Uterus (tissue), 4 donors: ENCODE data around the gene C11orf91. TPM values are rescaled to one million over a fixed set of nuclear protein-coding genes. Genes with fewer than 3 reads are reported as not detected.

Experiments used
- DNase-seq, 2 donors: peaks; one replicate each; pipeline ENCODE4 v3.0.0-alpha.2; 2019 to 2020
- H3K27ac ChIP-seq, 2 donors: fragments of 200-600 bp; sonication (generic); 1 replicate in 1 of 2; 2 replicates in 1 of 2; pipeline ENCODE4 v1.5.1; 2016 to 2018
- H3K27me3 ChIP-seq, 2 donors: fragments of 200-600 bp; sonication (generic); one replicate each; pipeline ENCODE4 v1.5.1; 2018 to 2019; ENCODE audit warnings: control low read depth in 1 of 2
- H3K36me3 ChIP-seq, 2 donors: fragments of 200-600 bp; sonication (generic); one replicate each; pipeline ENCODE4 v1.5.1; 2019; ENCODE audit warnings: control low read depth in 1 of 2
- H3K4me1 ChIP-seq, 2 donors: fragments of 200-600 bp; sonication (generic); one replicate each; pipeline ENCODE4 v1.5.1; 2018 to 2019; ENCODE audit warnings: control low read depth in 1 of 2
- H3K4me3 ChIP-seq, 2 donors: fragments of 200-600 bp; sonication (generic); 1 replicate in 1 of 2; 2 replicates in 1 of 2; pipeline ENCODE4 v1.5.1; 2018 to 2019; ENCODE audit warnings: mild to moderate bottlenecking in 1 of 2
- H3K9me3 ChIP-seq, 2 donors: fragments of 200-600 bp; sonication (generic); one replicate each; pipeline ENCODE4 v1.5.1; 2019; ENCODE audit warnings: control low read depth in 1 of 2
- CTCF ChIP-seq, 4 experiments: fragments of 200-600 bp in 2 of 4; fragments of 450-650 bp in 2 of 4; sonication (generic) in 2 of 4; IDR thresholded peaks; one replicate each; pipeline ENCODE4 v1.5.1; 2016 to 2019; ENCODE audit warnings: antibody characterized with exemption in 4 of 4, mild to moderate bottlenecking in 2 of 4, moderate library complexity in 1 of 4
- POLR2A ChIP-seq, 2 donors: fragments of 450-650 bp; IDR thresholded peaks; one replicate each; pipeline ENCODE4 v1.6.1; 2016; ENCODE audit warnings: antibody characterized with exemption in 2 of 2, mild to moderate bottlenecking in 1 of 2, moderate library complexity in 1 of 2
- intact Hi-C: fragments of 100-400 bp; cut with DNase I; formaldehyde crosslinking; loops from one replicate; pipeline ENCODE4 v1.15.1; 2023; ENCODE audit warnings: low total_unique reads
- total RNA-seq, 4 donors: library from RNA; depleted of rRNA in 3 of 4; stranded (reverse); fragments of >200 nt in 3 of 4; gene quantifications; one replicate each; pipeline versions ENCODE4 v1.1.0 to v1.2.4, GENCODE V29; 2014 to 2023
- donor health status: DM: yes; HTN: yes; CAD: no.

C11orf91 gene
- total RNA-seq, 4 donors from 2014 or later, result not detected

GRCh38 chr11:33674035-33674814 lies 26.4 kb downstream of the C11orf91 start:
- H3K27ac ChIP-seq, result no peak overlapping the region
- H3K27me3 ChIP-seq, result no peaks in the 10 kb centered on the region
- no peaks in the 10 kb centered on the region for H3K4me1 ChIP-seq
- TF ChIP-seq CTCF (IDR thresholded peaks at IDR 0.05), result no peak
- no peak for TF ChIP-seq POLR2A (IDR thresholded peaks at IDR 0.05)
- no peaks in the 10 kb centered on the region for H3K9me3 ChIP-seq
- no peaks in the 10 kb centered on the region for H3K36me3 ChIP-seq
- intact Hi-C loops, result no loop called here
- no peak overlapping the region for H3K4me3 ChIP-seq
- no peak for DNase-seq

- intact Hi-C loops, result no loop called here
- no peak for TF ChIP-seq POLR2A (IDR thresholded peaks at IDR 0.05)
- TF ChIP-seq CTCF (IDR thresholded peaks at IDR 0.05), result no peak
- no peaks in the 10 kb centered on the region for H3K36me3 ChIP-seq
- H3K9me3 ChIP-seq, result no peaks in the 10 kb centered on the region
- no peak overlapping the region for H3K4me3 ChIP-seq
- H3K27me3 ChIP-seq, result no peaks in the 10 kb centered on the region
- no peak overlapping the region for H3K27ac ChIP-seq
- no peaks in the 10 kb centered on the region for H3K4me1 ChIP-seq
- DNase-seq, result no peak
These were observed 28.4 kb downstream of the C11orf91 start for GRCh38 chr11:33672273-33672672.

- intact Hi-C loops, result no loop called here
- no peaks in the 10 kb centered on the region for H3K27me3 ChIP-seq
- TF ChIP-seq POLR2A (IDR thresholded peaks at IDR 0.05) (no peak), CTCF (IDR thresholded peaks at IDR 0.05) (no peak)
- no peaks in the 10 kb centered on the region for H3K9me3 ChIP-seq
- H3K4me1 ChIP-seq, result no peaks in the 10 kb centered on the region
- no peak overlapping the region for H3K4me3 ChIP-seq
- DNase-seq, result no peak
- H3K36me3 ChIP-seq, result no peaks in the 10 kb centered on the region
- H3K27ac ChIP-seq, result no peak overlapping the region
These were observed 30.2 kb downstream of the C11orf91 start for GRCh38 chr11:33670250-33671011.

GRCh38 chr11:33669598-33670249 lies 30.9 kb downstream of the C11orf91 start:
- no peaks in the 10 kb centered on the region for H3K27me3 ChIP-seq
- TF ChIP-seq CTCF (IDR thresholded peaks at IDR 0.05) (no peak), POLR2A (IDR thresholded peaks at IDR 0.05) (no peak)
- H3K36me3 ChIP-seq, result no peaks in the 10 kb centered on the region
- H3K4me1 ChIP-seq, result no peaks in the 10 kb centered on the region
- H3K27ac ChIP-seq, result no peak overlapping the region
- no peak overlapping the region for H3K4me3 ChIP-seq
- H3K9me3 ChIP-seq, result no peaks in the 10 kb centered on the region
- intact Hi-C loops, result no loop called here
- DNase-seq, result no peak
